SU-DHL-6 (cell line): ENCODE results near the gene ERVV-1.

Experiments used
- EZH2phosphoT487 ChIP-seq: fragments of 200-600 bp; sonication (generic), shearing (Covaris generic); conservative IDR thresholded peaks from 2 replicates; pipeline ENCODE4 v1.6.1; 2018; ENCODE audit warnings: mild to moderate bottlenecking, antibody characterized with exemption, low read length, moderate library complexity, mixed read lengths
- TF ChIP-seq, protein P1 (sequence below): fragments of 200-600 bp; sonication (generic); IDR thresholded peaks from one replicate; pipeline ENCODE4 v1.5.1; 2017; ENCODE audit warnings: antibody characterized with exemption, mild to moderate bottlenecking, low read length, moderate library complexity; ENCODE audit not compliant: insufficient read depth, poor library complexity, severe bottlenecking

DNA sequence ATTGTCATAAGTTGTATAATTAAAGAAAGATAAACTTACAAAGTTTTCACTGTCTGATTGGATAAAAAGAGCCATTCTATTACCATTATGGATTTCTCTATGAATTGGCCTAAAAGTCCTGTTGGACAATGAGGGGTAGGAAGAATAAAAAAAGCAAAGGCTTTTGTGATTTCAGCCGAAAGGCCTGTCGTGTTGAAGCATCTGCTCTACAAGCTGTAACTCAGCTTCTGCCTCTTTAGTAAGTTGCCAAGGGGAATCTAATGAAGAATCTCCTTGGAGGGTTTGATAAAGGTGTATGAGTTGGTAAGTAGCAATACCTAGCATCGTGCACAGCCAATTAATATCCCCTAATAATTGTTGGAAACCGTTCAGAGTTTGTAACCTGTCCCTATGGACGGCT, 25.2 kb upstream of the ERVV-1 start:
- TF ChIP-seq, protein P1, sequence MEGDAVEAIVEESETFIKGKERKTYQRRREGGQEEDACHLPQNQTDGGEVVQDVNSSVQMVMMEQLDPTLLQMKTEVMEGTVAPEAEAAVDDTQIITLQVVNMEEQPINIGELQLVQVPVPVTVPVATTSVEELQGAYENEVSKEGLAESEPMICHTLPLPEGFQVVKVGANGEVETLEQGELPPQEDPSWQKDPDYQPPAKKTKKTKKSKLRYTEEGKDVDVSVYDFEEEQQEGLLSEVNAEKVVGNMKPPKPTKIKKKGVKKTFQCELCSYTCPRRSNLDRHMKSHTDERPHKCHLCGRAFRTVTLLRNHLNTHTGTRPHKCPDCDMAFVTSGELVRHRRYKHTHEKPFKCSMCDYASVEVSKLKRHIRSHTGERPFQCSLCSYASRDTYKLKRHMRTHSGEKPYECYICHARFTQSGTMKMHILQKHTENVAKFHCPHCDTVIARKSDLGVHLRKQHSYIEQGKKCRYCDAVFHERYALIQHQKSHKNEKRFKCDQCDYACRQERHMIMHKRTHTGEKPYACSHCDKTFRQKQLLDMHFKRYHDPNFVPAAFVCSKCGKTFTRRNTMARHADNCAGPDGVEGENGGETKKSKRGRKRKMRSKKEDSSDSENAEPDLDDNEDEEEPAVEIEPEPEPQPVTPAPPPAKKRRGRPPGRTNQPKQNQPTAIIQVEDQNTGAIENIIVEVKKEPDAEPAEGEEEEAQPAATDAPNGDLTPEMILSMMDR, result no peak
- TF ChIP-seq EZH2phosphoT487, result no peak
